Caco-2 (cell line): ENCODE results near the gene CLEC10A. TPM values are rescaled to one million over a fixed set of nuclear protein-coding genes. Genes with fewer than 3 reads are reported as not detected.
"Not testable (repeated sequence)": the region's sequence is repeated elsewhere in the genome, so short reads cannot be mapped to it uniquely, and the experiment has no call there.

Source experiments
- BruUV-seq: library from RNA; stranded (reverse); fragments of 400-500 nt; replicated peaks from 2 replicates; lab custom pipeline; 2021; lab: Mats Ljungman, UMichigan
- CTCF ChIA-PET: fragments of 300-600 bp; sonication (Branson Sonifier 250); formaldehyde crosslinking; loops from one replicate; lab custom pipeline; 2022; ENCODE audit warnings: antibody characterized with exemption; lab: Charles Lee
- POLR2A ChIA-PET: fragments of 300-600 bp; sonication (Branson Sonifier 250); formaldehyde crosslinking; loops from one replicate; lab custom pipeline; 2022; ENCODE audit warnings: antibody characterized with exemption; lab: Charles Lee
- DNase-seq, 2 experiments: peaks; one replicate each; pipeline versions ENCODE4 v3.0.0 to v3.0.0-alpha.2; 2020 to 2022
- H3K27me3 ChIP-seq: replicated peaks from 2 replicates; pipeline ENCODE4 v1.6.0; 2011; ENCODE audit warnings: low read length; ENCODE audit not compliant: control insufficient read depth, insufficient read depth
- H3K36me3 ChIP-seq: 2 replicates; pipeline ENCODE4 v1.5.1; 2011; ENCODE audit warnings: low read length; ENCODE audit not compliant: control insufficient read depth, insufficient read depth
- H3K4me1 ChIP-seq: fragments of 250-450 bp; sonication (Bioruptor Pico); 2 replicates; pipeline ENCODE4 v1.5.1; 2020; ENCODE audit warnings: mild to moderate bottlenecking
- H3K4me3 ChIP-seq: 2 replicates; pipeline ENCODE4 v1.5.1; 2011; ENCODE audit warnings: low read depth, mild to moderate bottlenecking, control low read depth, low read length
- H3K9me3 ChIP-seq: fragments of 250-450 bp; sonication (Bioruptor Pico); 2 replicates; pipeline ENCODE4 v1.5.1; 2020; ENCODE audit warnings: mild to moderate bottlenecking, moderate library complexity
- H3K27ac Mint-ChIP-seq: one replicate; pipeline ENCODE4 v1.8.0; 2022; ENCODE audit warnings: mixed read lengths; ENCODE audit not compliant: unreplicated experiment
- H3K27me3 Mint-ChIP-seq: one replicate; pipeline ENCODE4 v1.8.0; 2022; ENCODE audit warnings: mixed read lengths; ENCODE audit not compliant: insufficient read depth, unreplicated experiment
- H3K36me3 Mint-ChIP-seq: one replicate; pipeline ENCODE4 v1.8.0; 2022; ENCODE audit warnings: mild to moderate bottlenecking, mixed read lengths; ENCODE audit not compliant: insufficient read depth, unreplicated experiment
- H3K4me1 Mint-ChIP-seq: one replicate; pipeline ENCODE4 v1.8.0; 2022; ENCODE audit warnings: low read depth, mixed read lengths; ENCODE audit not compliant: unreplicated experiment
- H3K4me3 Mint-ChIP-seq: one replicate; pipeline ENCODE4 v1.8.0; 2022; ENCODE audit warnings: mild to moderate bottlenecking, moderate library complexity, mixed read lengths; ENCODE audit not compliant: unreplicated experiment
- H3K9me3 Mint-ChIP-seq: one replicate; pipeline ENCODE4 v1.8.0; 2022; ENCODE audit warnings: mixed read lengths; ENCODE audit not compliant: unreplicated experiment
- CTCF ChIP-seq, 2 experiments: fragments of 200-600 bp in 1 of 2; IDR thresholded peaks; 1 replicate in 1 of 2; 2 replicates in 1 of 2; pipeline versions ENCODE4 v1.5.1 to v1.8.0; 2011 to 2022; ENCODE audit warnings: antibody characterized with exemption in 1 of 2, control low read depth in 1 of 2, inconsistent platforms in 1 of 2, low read depth in 1 of 2, low read length in 1 of 2, mild to moderate bottlenecking in 1 of 2, moderate library complexity in 1 of 2; ENCODE audit not compliant: insufficient read depth in 1 of 2, severe bottlenecking in 1 of 2, unreplicated experiment in 1 of 2
- intact Hi-C: fragments of 100-400 bp; cut with micrococcal nuclease; formaldehyde crosslinking; loops from one replicate; pipeline ENCODE4 v1.10.0; 2022; ENCODE audit not compliant: unreplicated experiment
- total RNA-seq: library from RNA; stranded (reverse); gene quantifications from 2 replicates; pipeline ENCODE4 v1.2.3, GENCODE V29; 2022

CLEC10A gene
- total RNA-seq, 1 experiment from 2014 or later, result not detected

GRCh38 chr17:7056386-7056785, 23.7 kb downstream of the CLEC10A start:
- H3K9me3 Mint-ChIP-seq, result no peaks in the 10 kb centered on the region
- BruUV-seq, result no TSS peak
- ChIA-PET POLR2A (no interaction called here), CTCF (interaction anchor here (0.6 kb wide), 2 partner anchors 83 to 158 kb away, joined by 3 to 4 read pairs; no protein-coding TSS in a partner anchor)
- intact Hi-C loops, result no loop called here
- H3K36me3 Mint-ChIP-seq, result no peaks in the 10 kb centered on the region
- no peaks in the 10 kb centered on the region for H3K27me3 ChIP-seq
- H3K27me3 Mint-ChIP-seq, result no peaks in the 10 kb centered on the region
- H3K4me1 ChIP-seq, result 0 out of 2 replicates have a peak, but pooled peaks cover 6% of the 10 kb centered on the region
- no peak for TF ChIP-seq CTCF (IDR thresholded peaks at IDR 0.05; ENCODE audit: insufficient read depth in 1 of 2, low read depth in 1 of 2, low read length in 1 of 2, severe bottlenecking in 1 of 2, unreplicated experiment in 1 of 2)
- DNase-seq, result no peak
- H3K4me1 Mint-ChIP-seq, result peaks cover 7% of the 10 kb centered on the region
- no peaks in the 10 kb centered on the region for H3K9me3 ChIP-seq
- no peak overlapping the region for H3K27ac Mint-ChIP-seq
- no peak overlapping the region for H3K4me3 Mint-ChIP-seq
- no peaks in the 10 kb centered on the region for H3K36me3 ChIP-seq
- H3K4me3 ChIP-seq, result no peak overlapping the region

- H3K27me3 Mint-ChIP-seq, H3K27me3 ChIP-seq, intact Hi-C loops, H3K9me3 ChIP-seq, H3K36me3 ChIP-seq, H3K4me3 Mint-ChIP-seq, BruUV-seq, H3K9me3 Mint-ChIP-seq, CTCF ChIA-PET, H3K27ac Mint-ChIP-seq, H3K4me3 ChIP-seq, POLR2A ChIA-PET, DNase-seq: not testable (repeated sequence)
- Mint-ChIP-seq H3K36me3 (peaks cover 14% of the 10 kb centered on the region), H3K4me1 (peaks cover 14% of the 10 kb centered on the region)
- peaks cover 11% of the 10 kb centered on the region; the same call in 1 of the 2 replicates for H3K4me1 ChIP-seq
These were observed 29.5 kb downstream of the CLEC10A start for GRCh38 chr17:7050583-7050982.

GRCh38 chr17:7048968-7049367, 31.1 kb downstream of the CLEC10A start:
- H3K27ac Mint-ChIP-seq, result no peak overlapping the region
- no peaks in the 10 kb centered on the region for H3K36me3 ChIP-seq
- peaks cover 11% of the 10 kb centered on the region for H3K4me1 Mint-ChIP-seq
- DNase-seq, result no peak
- H3K4me3 ChIP-seq, result no peak overlapping the region
- peaks cover 14% of the 10 kb centered on the region for H3K36me3 Mint-ChIP-seq
- BruUV-seq, result no TSS peak
- intact Hi-C loops, result no loop called here
- TF ChIP-seq CTCF (IDR thresholded peaks at IDR 0.05; ENCODE audit: insufficient read depth in 1 of 2, low read depth in 1 of 2, low read length in 1 of 2, severe bottlenecking in 1 of 2, unreplicated experiment in 1 of 2), result no peak
- no peaks in the 10 kb centered on the region for H3K27me3 Mint-ChIP-seq
- H3K27me3 ChIP-seq, result no peaks in the 10 kb centered on the region
- H3K9me3 ChIP-seq, result no peaks in the 10 kb centered on the region
- H3K4me3 Mint-ChIP-seq, result no peak overlapping the region
- ChIA-PET POLR2A (no interaction called here), CTCF (no interaction called here)
- H3K4me1 ChIP-seq, result peaks cover 14% of the 10 kb centered on the region; the same call in 1 of the 2 replicates
- H3K9me3 Mint-ChIP-seq, result no peaks in the 10 kb centered on the region
